GM19467 (cell line): ENCODE results near the gene TIAM1.

Experiments used
- ATAC-seq: cut with Tn5 transposase; IDR thresholded peaks from one replicate; pipeline ENCODE4 v1.9.1; 2021; ENCODE audit warnings: mild to moderate bottlenecking, moderate library complexity; ENCODE audit not compliant: unreplicated experiment

Gene TIAM1

DNA sequence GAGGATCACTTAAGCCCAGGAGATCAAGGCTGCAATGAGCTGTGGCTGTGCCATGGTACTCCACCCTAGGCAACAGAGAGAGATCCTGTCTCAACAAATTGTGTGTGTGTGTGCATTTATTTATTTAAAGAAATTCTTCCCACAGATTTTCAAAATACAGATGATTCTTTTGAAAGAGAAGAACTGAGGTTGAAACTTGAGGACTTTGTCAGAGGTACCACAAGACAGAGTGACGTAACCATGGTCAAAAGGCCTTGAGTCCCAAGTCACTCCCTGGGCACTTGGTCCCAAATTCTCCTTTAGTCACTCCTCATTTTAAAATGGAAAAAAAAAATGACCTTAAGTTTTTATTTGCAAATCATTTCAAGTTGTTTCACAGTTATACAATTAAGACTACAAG is 57.4 kb downstream of the TIAM1 start:
- no peak for ATAC-seq

DNA sequence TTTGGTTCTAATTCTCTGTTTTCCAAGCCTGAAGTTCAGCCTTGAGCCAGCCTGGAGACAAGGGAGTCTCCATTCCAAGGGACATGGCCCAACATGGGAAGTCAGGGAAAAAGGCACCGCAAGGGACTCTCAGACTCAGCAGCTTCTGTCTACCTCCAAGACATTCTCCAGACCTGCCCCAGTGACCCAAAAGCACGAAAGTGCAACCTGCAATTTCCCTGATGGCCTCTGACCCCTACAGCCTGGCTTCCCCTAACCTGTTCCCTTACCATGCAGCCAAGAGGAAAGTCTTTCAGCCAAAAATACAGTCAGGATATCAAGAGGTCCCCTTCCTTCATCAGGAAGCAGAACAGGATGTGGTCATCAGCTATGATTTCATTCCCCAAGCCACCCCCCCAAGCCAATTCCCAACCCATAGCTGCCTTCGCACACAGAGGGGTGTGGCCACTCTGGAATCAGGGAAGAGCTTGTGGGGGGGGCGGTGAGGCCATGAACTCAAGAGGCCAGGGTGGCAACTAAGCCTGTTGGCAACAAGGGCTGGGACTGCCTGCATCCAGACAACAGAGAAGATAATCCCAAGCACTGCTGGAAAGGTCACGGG is 59.2 kb downstream of the TIAM1 start:
- no peak for ATAC-seq

DNA sequence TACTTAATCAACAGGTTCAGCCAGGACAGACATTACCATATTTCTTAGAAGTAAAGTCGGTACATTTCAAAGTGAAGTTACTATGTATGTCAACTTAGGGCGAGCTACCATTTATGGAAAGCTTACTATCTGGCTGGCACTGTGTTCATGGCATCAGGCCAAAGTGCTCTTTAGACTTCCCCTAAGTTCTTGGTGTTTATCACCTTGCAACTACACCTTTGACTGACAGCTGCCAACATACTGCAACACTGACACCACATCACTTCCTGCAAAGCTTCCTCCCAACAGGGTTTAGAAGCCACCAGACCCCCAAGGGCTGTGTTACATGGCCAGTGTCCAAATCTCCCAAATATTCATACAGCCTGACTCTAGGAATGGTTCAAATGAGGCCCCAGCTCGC is 61.0 kb downstream of the TIAM1 start:
- ATAC-seq = no peak

DNA sequence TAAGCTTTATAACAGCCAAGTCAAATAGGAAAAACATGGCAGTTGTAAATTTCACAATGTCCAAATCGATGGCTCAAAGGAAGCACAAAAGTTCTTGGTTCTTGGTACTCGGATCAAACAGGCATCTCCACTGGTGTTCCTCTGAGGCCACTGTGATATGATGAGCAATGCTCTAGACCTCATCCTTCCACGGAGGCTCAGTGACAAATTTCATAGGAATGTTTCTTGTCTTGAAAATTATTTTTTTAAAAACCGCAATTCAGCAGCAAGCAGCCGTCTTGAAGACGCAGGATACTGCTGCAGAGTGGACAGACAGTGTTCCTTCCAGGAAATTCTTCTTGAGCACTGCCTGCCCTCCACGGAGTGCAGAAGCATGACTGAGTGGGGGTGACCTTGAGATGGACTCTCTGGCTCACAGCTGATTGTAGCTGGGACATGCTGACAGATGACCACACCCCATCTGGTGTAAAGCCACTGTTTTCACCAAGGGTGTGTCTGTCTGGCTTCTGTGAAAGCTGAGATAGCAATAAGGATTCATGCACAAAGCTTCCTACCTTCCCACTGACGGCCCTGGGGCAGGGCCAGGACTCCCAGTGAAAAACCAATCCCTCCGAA is 61.9 kb downstream of the TIAM1 start:
- no peak for ATAC-seq

DNA sequence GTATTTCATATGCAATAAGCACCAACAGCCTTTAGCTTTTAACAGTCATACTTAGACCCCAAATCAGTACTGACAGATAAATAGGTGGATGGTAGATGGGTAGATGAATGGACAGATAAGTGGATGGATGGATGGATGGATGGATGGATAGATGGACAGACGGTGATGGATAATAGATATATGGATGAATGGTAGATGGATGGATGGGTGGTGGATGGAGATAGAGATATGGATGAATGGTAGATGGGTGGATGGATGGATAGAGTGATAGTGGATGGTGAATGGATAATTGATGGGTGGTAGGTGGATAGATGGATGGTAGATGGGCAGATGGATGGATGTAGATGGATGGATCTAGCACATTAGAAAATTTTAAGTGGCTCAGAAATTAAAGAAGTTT is 62.5 kb downstream of the TIAM1 start:
- ATAC-seq = no peak

DNA sequence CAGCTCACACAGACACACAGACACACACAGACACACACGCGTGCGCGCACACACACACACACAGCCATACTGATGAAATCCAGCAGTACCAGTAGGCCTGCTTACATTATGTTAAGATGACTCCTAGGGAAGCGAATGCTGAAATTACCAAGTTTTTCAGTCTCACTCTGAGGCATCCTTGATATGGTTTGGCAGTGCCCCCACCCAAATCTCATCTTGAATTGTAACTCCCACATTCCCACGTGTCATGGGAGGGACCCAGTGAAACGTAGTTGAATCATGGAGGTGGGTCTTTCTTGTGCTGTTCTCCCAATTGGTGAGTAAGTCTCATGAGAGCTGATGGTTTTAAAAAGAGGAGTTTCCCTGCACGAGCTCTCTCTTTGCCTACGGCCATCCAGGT is 64.1 kb downstream of the TIAM1 start:
- no peak for ATAC-seq

DNA sequence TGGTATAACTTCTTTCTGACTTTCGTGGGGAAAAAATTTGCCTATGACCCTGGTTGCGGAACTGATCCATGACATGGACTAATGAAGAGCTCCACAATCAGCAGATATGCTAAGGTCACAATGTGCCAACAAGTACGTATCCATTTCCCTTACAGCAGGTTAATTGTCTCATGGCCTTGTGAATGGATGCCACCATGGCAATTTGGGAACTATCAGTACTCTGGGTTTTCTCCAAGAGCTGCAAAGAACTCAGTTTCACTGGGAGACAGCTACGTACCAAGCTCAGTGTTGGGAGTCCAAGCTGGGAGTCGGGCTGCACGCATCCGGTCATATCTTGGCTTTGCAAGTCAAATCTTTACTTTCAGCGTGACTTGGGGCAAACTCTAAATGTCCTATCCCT is 64.8 kb downstream of the TIAM1 start:
- ATAC-seq = no peak

DNA sequence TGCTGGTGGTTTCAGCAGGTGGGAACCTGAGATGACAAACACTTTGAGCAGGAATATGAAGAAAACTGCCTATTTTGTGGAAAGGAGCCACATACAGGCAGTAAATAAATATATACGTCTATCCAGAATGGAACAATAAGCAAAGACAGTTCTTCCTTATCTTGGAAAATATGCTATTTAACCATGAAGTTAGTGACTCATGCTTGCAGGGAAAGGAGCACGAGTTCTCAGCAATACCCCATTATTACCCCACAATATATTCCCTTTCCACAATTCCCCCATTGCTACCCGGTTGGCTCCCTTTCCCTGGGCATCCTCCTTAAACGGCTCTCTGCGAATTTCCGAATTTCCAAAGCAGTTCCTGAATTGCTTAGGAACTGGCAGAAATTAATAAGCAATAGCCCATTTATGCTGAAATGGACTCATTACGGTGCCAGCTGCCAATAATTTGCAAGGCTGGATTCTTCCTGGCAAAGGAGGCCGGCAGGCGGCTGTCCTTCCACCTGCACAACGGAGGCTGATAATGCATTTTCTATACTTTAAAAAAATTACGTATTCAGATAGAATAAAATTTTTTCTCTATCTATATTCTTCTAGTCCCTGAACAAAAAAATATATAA is 65.4 kb downstream of the TIAM1 start:
- no peak for ATAC-seq

DNA sequence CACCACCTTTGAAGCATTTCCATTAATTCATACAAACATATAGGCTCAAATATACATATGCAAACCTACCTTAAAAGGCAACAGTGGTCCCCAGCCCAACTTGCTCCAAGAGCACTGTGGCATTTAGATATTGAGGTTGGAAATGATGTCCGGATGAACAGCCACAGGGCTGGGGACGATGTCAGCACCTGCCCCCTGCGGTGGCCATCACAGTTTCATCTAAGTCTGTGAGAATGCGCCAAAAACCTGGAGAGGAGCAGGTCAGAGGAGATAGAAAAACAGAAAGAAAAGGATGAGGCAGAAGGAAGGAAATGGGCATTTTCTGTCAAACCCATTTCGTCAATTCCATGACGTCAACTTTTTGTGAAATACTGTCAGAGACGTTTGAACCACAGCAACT is 67.4 kb downstream of the TIAM1 start:
- no peak for ATAC-seq

DNA sequence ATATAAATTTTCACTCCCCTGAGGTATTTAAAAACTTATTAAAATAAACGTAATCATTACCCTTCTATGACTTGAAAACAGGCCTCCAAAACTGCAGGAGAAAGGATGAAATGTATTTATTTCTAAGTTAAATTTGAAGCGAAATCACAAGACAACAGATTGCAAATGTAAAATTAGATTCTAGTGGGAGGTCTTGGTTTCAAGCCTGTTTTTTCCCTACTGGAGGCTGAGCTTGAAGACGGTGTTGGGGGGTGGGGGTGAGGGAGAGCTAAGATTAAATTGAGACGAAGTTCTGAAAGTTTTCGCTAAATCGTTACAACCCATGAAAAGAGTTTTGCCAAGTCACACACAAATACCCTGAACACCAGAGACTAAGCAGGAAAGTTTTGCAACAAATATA is 68.2 kb downstream of the TIAM1 start:
- ATAC-seq = no peak

DNA sequence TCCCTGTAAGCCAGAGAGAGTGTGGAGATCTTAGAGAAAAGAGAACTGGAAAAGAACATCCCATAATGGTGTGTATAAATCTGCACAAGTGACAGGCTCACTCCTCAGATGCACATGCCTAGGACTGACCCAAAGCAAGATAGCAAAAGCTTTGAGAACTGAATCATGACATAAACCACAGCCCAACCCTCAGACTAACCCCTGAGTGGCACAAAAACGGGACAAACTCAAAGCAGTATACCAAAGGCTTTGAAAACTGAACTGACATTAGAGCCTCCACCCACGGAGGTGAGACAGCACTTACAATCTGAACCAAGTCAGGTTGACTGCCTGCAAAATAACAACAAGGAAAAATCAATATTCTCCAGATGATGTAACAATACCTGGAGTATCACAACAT is 70.8 kb downstream of the TIAM1 start:
- no peak for ATAC-seq

DNA sequence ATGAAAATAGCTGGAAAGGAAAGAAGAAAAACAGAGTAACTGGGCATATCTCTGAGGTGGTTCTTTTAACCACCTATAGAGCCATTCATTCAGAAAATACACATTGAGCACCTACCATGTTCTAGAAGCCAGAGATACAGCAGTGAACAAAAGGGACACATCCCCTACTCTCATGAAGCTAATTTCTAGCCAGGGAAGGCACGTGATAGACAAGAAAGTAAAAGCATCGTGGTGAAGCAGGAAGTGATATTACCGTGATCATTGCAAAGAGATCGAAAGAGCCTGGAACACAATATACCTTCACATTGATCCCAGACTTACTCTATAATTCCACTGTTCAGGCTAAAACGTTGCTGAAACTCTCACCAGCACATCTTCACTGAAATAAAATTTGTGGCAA is 76.0 kb downstream of the TIAM1 start:
- ATAC-seq = no peak

DNA sequence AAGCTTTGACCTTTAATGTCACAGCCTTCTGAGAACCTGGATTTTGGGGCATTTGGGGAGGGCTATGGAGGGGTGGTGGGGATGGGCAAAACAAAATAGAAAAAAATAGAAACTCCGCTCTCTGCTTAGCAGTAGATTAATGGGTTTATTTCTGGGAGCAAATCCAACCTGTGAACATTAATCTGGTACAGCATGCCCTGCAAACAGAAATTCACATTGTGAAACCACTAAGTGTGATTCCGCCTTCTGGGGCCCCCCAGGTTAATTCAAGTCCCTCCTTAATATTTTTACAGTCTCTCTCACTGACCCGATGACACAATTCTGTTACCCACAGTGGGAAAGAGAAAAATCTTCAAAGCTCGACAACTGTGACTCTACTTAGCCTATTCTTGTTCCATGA is 76.4 kb downstream of the TIAM1 start:
- no peak for ATAC-seq

DNA sequence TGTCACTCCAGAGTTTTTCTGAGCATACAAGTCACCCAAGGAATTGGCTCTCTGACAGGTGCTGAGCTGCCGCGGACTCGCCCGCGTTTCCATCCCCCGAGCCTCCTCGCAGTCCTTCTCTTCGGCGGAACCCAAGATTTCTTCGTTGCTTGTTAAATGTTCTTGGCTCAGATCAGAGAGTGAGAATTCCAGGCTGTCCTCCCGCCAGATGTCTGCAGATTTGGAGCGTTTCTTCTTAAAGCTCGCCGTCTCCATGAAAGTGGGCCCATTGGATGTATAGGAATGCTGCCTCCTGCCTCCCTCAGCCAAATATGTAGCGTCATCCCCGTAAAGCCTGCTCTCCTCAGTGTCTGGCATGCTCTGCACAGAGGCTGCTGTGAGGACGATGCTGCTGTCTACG is 77.8 kb downstream of the TIAM1 start:
- ATAC-seq = no peak

DNA sequence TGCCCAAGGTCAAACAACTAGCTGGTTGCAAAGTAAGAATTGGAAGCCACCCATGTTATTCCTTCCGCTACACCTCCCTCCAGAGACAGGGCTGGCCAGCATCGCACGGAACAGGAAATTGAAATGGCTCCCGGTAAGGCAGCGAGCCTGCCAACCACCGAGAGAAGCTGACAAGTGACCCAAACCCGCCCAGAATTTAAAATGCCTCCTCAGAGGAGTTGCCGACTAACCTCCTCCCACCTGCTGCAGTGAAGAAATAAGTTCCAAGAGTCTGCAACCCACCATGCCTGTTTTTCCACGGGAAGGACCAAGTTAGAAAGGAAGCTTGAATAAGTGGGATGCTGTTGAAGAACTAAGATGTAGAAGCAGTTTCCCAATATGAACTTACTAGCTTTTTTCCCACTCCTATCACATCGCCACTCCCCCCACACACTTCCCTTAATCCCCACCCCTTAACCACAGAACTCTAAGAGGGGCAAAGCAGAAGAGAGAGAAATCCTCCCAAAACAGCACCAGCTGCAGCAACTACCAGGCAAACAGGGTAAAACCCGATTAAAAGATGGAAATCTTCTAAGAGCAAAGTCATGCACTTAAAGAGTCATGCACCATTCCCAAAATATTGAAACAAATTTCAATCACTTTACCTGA is 78.6 kb downstream of the TIAM1 start:
- ATAC-seq = no peak

DNA sequence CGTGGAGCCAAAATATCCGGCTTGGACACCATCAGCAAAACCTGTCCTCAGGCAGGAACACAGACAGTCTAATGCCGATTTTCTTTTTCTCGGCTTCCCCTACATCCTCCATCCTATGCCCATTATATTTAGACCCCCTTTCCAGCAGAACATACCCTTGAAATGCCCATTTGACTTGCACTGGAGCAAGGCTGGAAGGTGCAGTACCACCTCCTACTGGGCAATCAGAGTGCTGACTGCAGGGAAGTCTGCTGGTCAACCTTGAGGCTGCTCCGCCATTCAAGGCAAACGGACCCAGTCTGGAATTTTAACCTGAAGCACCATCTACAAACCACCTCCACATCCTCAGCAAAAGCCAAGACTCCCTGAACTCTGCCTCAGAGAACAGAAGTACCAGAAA is 79.5 kb downstream of the TIAM1 start:
- ATAC-seq = no peak

DNA sequence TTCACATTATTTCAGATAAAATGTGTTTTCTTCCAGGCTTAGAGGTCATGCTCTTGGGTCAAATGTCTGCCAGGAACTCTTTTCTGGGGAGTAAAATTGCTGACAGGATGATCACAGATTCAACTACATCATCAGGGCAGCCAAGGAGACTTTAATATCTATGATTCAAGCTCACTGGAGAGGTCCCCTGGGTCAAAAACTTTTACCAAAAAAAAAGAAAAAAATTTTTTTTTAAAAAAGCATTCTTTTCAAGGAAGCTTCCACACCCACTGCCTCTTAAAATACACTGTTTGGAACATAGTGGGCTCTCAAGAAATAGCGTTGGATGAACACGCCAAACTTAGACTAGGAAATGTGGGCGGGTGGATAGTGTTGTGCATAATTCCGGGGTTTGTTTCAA is 81.3 kb downstream of the TIAM1 start:
- no peak for ATAC-seq

DNA sequence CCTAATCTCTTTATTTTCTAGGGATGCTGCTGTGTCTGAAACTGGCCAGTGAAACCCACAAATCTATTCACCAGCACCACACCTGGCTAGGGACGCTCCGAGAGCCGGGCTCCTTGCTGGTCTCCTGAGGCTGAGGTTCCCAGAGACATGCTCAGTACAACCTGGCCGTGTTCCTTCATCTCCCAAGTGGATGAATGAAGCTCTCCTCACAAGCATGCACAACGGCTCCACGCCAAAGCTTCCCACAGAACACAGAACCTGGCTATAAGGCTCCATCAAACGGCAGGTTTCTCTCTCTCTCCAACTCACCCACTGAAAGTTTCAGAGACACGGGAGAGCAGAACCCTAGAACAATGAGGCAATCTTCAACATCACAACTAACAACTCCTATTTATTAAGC is 82.3 kb downstream of the TIAM1 start:
- no peak for ATAC-seq

DNA sequence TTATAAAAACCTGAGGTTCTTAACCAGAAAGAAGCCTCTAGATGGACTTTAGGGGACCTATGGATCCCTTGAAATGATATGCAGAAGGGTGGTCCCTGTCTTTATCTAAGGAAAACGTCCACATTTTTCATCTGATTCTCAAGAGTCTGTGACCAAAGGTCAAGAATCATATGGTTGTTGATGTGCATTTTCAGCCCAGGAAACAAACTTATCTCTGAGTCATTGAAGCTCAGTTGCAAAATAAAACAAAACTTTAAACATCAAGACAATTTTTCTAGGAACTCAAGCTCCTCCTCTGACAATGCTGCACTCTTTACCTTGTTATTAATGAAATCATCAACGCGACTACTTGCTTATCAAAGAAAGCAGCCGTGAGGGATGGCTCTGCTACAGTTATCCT is 83.3 kb downstream of the TIAM1 start:
- ATAC-seq = no peak

DNA sequence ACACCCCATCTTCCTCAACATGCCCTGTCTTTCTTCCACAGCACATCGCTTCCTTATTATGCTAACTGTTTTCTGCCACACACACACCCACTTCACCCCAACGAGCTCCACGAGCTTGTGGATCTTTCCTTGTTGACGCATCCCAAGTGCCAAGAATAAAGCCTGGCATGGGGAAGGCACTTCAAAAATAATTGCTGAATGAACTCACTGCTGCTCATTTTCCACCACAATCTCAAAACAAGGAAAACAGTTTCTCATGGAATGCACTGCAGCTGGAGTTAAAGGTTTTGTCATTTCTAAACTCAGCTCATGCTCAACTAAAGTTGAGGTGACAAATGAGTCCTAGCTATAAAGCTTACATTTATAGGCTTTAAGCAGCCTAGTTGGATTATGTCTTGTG is 86.0 kb downstream of the TIAM1 start:
- ATAC-seq = no peak

DNA sequence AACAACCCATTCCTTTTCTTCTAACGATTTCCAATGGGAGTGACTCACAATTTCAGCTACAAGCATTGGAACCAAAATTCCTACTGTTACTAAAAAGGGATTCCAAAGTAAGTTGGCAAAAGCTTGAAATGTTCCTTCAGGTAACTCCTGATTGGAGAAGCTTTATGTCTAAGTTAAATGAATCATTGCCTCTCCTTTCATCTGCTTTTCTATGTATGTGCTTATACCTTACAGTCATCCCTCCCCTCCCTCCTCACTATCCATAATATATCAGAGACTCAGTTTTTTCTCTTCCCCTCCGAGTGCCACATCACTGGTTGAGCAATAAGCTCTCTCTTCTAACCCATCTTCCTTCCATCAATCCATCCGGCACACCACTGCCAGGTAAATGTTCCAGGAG is 86.8 kb downstream of the TIAM1 start:
- ATAC-seq = no peak

DNA sequence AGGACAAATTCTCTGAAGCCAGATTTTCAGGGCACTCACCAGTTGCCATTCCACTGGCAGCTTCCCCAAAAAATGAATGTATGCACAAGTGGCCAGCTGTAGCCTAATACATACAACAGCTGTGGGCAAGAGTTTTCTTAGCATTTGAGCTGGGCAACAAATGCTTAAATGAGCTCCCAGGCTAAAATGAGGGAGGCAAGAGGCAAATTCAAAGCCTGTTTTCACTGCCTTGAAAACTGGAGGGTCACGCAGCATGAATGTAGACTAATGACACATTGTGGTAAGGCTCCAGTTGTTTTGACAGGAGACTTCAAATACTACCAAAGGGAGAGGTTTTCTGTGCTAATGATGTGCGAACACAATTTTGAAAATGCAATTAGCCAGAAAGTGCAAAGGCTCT is 88.2 kb downstream of the TIAM1 start:
- ATAC-seq = no peak
